ENCODE measurements around the gene CCL14. TPM values are rescaled to one million over a fixed set of nuclear protein-coding genes. Genes with fewer than 3 reads are reported as not detected.

Gene CCL14
- total and polyA plus RNA-seq, 9 of the 15 experiments (the other 6 are each of a cell fraction or from before 2014, with no cell fraction given), result not detected

GRCh38 chr17:35981246-35981645 lies 5.3 kb downstream of the CCL14 start, which contains the start of gene CCL16:
Gene CCL16, minus strand, starts transcription at chr17:35981497. Its CDS starts 77 bp downstream, at chr17:35981420.
- Histone ChIP-seq H3K9me1 (ENCODE audit: control insufficient read depth, insufficient read depth, low read length) (no peaks in the 10 kb centered on the region), H3K36me3 (ENCODE audit: control insufficient read depth, insufficient read depth, low read length) (no peaks in the 10 kb centered on the region), H3K79me2 (ENCODE audit: control insufficient read depth, insufficient read depth, low read length) (no peaks in the 10 kb centered on the region), H2AFZ (ENCODE audit: low read depth, low read length) (no peak within 1 kb of the TSS), H3K4me1 (replicated peaks in 1 of 2; ENCODE audit: control insufficient read depth in 2 of 2, insufficient read depth in 2 of 2, low read length in 2 of 2) (no peaks in the 10 kb centered on the region), H4K20me1 (replicated peaks; ENCODE audit: control insufficient read depth, insufficient read depth, low read length) (no peaks in the 10 kb centered on the region; the same call in 1 of the 2 replicates), H3K27ac (ENCODE audit: extremely low read depth, low read depth, low read length) (no peak within 1 kb of the TSS), H3K27me3 (ENCODE audit: control insufficient read depth in 2 of 2, insufficient read depth in 2 of 2, low read length in 2 of 2) (peaks cover 14 to 50% of the 10 kb centered on the region in 2 experiments; a peak in 4 of 5 replicates), H3K9me3 (replicated peaks; ENCODE audit: control insufficient read depth, insufficient read depth, low read depth, low read length) (no peaks in the 10 kb centered on the region), H3K4me3 (no peak within 1 kb of the TSS), H3K9ac (ENCODE audit: insufficient read depth in 1 of 2, low read depth in 2 of 2, low read length in 2 of 2) (no peak within 1 kb of the TSS), H3K4me2 (ENCODE audit: insufficient read depth, low read length) (no peak within 1 kb of the TSS)
- FAIRE-seq (no peak), DNase-seq (ENCODE audit: extremely low read depth in 1 of 4, low spot score in 3 of 4) (no peak), ATAC-seq (no peak)
- intact Hi-C loops (cut with micrococcal nuclease), result no loop called here
- BruUV-seq (replicated peaks), result no TSS peak
- TF ChIP-seq ARNT (IDR thresholded peaks at IDR 0.05) (no peak), KDM2B (CRISPR knock-in tag; IDR thresholded peaks at IDR 0.05) (no peak), PYGO2 (tag; IDR thresholded peaks at IDR 0.05) (no peak), MCM7 (IDR thresholded peaks at IDR 0.05) (no peak)
- TF ChIP-seq, protein P1, sequence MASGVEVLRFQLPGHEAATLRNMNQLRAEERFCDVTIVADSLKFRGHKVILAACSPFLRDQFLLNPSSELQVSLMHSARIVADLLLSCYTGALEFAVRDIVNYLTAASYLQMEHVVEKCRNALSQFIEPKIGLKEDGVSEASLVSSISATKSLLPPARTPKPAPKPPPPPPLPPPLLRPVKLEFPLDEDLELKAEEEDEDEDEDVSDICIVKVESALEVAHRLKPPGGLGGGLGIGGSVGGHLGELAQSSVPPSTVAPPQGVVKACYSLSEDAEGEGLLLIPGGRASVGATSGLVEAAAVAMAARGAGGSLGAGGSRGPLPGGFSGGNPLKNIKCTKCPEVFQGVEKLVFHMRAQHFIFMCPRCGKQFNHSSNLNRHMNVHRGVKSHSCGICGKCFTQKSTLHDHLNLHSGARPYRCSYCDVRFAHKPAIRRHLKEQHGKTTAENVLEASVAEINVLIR (CRISPR knock-in tag; IDR thresholded peaks at IDR 0.05), result no peak
- under 1% methylated on average over 11 of the region's 12 CpGs for WGBS (ENCODE audit: insufficient coverage, low coverage, missing lambda C conversion rate)
- in situ Hi-C loops (cut with MboI), result no loop called here
- ChIA-PET POLR2A (interaction anchor here (0.7 to 2.0 kb wide), 2 partner anchors 10 to 12 kb away, joined by 4 to 5 read pairs; no protein-coding TSS in a partner anchor), CTCF (ENCODE audit: low intra/inter-chr PET ratio) (no interaction called here)

GRCh38 chr17:35978346-35978745 lies 8.2 kb downstream of the CCL14 start:
- POLR2A ChIA-PET, result interaction anchor here (0.5 kb wide), 1 partner anchor 30 kb away, joined by 3 read pairs; no protein-coding TSS in a partner anchor
- Histone ChIP-seq H3K4me3 (no peak overlapping the region), H3K4me1 (replicated peaks in 1 of 2; ENCODE audit: control insufficient read depth in 2 of 2, insufficient read depth in 2 of 2, low read length in 2 of 2) (no peaks in the 10 kb centered on the region), H3K27ac (ENCODE audit: extremely low read depth, low read depth, low read length) (no peak overlapping the region), H3K4me2 (ENCODE audit: insufficient read depth, low read length) (no peak overlapping the region), H3K9me1 (ENCODE audit: control insufficient read depth, insufficient read depth, low read length) (no peaks in the 10 kb centered on the region), H3K9me3 (replicated peaks; ENCODE audit: control insufficient read depth, insufficient read depth, low read depth, low read length) (no peaks in the 10 kb centered on the region), H3K36me3 (ENCODE audit: control insufficient read depth, insufficient read depth, low read length) (no peaks in the 10 kb centered on the region), H3K9ac (ENCODE audit: insufficient read depth in 1 of 2, low read depth in 2 of 2, low read length in 2 of 2) (no peak overlapping the region), H3K79me2 (ENCODE audit: control insufficient read depth, insufficient read depth, low read length) (no peaks in the 10 kb centered on the region), H3K27me3 (ENCODE audit: control insufficient read depth in 2 of 2, insufficient read depth in 2 of 2, low read length in 2 of 2) (peaks cover 14 to 43% of the 10 kb centered on the region in 2 experiments; a peak in 4 of 5 replicates), H4K20me1 (replicated peaks; ENCODE audit: control insufficient read depth, insufficient read depth, low read length) (no peaks in the 10 kb centered on the region; the same call in 1 of the 2 replicates), H2AFZ (ENCODE audit: low read depth, low read length) (no peak overlapping the region)
- in situ Hi-C loops (cut with MboI), result no loop called here
- CTCF ChIA-PET (ENCODE audit: low intra/inter-chr PET ratio), result no interaction called here
- ATAC-seq (no peak), DNase-seq (ENCODE audit: extremely low read depth in 1 of 4, low spot score in 3 of 4) (no peak), FAIRE-seq (no peak)
- BruUV-seq (replicated peaks), result no TSS peak
- intact Hi-C loops (cut with micrococcal nuclease), result no loop called here
- WGBS (ENCODE audit: insufficient coverage, low coverage, missing lambda C conversion rate), result 6% methylated on average over 3 of the region's 3 CpGs
- no peak for TF ChIP-seq RBM34 (IDR thresholded peaks at IDR 0.05; ENCODE audit: borderline replicate concordance, insufficient read depth, low read length)
- TF ChIP-seq NUFIP1 (IDR thresholded peaks at IDR 0.05; ENCODE audit: partially characterized antibody), result no peak
- TF ChIP-seq ZC3H8 (IDR thresholded peaks at IDR 0.05), result no peak
- TF ChIP-seq GTF2E2 (tag; IDR thresholded peaks at IDR 0.05), result no peak
- TF ChIP-seq E2F3 (CRISPR knock-in tag; IDR thresholded peaks at IDR 0.05), result no peak
- TF ChIP-seq SMAD4 (CRISPR knock-in tag; conservative IDR thresholded peaks at IDR 0.05), result no peak
- no peak for TF ChIP-seq ZNF639 (CRISPR knock-in tag; conservative IDR thresholded peaks at IDR 0.05 in 1 of 2, IDR thresholded peaks at IDR 0.05 in 1 of 2)
- TF ChIP-seq NONO (IDR thresholded peaks at IDR 0.05; ENCODE audit: low read depth in 2 of 2, low read length in 1 of 2), result no peak

Data from K562 (cell line).